ENCODE data around the gene TTC7B.

Gene TTC7B

DNA sequence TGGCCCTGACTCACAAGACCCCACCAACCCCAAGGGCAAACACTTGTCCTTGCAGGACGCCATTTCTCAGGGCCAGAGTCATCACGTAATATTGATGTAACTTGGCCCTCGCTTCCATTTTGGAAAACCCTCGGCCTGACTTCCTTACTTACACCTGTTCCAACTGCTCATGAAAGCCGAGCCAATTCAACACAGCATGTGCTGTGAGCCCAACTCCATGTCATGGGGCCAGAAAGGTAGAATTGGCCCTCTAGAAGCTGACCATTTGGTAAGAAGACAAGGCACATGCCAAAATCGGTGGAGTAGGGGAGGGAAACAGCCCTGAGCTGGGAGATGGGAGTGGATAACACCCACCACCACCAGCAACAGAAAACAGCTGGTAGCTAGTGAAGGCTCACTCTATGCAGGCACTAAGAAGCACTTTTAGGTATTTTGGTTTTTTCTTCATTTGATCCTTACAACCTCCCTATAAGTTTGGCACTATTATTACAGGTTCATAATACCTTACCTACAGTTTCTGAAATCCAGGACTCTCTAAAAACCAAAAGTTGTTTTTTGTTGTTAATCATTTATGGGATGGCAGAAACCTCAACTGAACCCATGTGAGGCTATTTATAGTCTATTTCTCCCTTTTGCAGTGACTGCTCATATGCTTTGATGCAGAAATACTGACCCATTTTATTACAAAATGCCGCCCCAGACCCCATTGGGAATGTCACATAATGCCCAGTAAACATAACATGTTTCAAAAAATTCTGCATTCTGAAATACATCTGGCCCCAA, 6.5 kb downstream of the TTC7B start:
- TF ChIP-seq, protein P1, sequence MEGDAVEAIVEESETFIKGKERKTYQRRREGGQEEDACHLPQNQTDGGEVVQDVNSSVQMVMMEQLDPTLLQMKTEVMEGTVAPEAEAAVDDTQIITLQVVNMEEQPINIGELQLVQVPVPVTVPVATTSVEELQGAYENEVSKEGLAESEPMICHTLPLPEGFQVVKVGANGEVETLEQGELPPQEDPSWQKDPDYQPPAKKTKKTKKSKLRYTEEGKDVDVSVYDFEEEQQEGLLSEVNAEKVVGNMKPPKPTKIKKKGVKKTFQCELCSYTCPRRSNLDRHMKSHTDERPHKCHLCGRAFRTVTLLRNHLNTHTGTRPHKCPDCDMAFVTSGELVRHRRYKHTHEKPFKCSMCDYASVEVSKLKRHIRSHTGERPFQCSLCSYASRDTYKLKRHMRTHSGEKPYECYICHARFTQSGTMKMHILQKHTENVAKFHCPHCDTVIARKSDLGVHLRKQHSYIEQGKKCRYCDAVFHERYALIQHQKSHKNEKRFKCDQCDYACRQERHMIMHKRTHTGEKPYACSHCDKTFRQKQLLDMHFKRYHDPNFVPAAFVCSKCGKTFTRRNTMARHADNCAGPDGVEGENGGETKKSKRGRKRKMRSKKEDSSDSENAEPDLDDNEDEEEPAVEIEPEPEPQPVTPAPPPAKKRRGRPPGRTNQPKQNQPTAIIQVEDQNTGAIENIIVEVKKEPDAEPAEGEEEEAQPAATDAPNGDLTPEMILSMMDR (IDR thresholded peaks at IDR 0.05; ENCODE audit: low read depth, low read length): no peak
- H3K4me3 ChIP-seq (ENCODE audit: low read depth, low read length): no peak overlapping the region

DNA sequence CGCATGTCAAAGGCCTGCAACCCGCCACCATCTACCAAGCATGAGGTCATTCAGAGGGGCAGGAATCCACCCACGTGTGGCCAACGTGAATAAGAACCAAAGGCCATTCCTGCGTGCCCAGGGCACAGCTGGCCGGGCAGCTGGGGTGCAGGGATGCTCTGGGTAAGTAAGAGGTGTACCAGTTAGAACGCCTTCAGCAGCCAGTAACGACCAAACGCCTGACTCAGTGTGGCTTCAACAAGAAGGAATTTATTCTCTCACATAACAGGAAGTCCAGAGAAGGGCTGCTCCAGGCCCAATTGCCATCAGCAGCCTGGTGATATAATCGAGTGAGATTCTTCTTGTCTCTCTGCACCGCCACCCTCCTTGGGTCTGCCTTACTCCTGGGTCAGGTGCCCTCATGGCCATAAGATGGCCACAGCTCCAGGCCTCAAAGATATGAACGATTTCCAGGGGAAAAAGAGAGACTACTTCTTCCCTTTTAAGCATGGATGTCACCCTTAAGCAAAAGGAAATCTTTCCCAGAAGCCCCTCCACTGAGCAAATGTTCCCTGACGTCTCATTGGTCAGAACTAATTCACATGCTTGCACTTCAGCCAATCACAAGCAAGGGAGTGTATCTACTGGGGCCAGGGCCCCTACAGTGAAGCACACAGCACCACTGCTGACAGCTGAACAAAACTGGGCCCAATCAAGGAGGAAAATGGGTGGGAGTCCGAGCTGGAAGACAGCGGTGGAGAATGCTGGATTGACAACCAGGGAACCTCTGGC, 7.3 kb downstream of the TTC7B start:
- no peak overlapping the region for H3K4me3 ChIP-seq (ENCODE audit: low read depth, low read length)
- TF ChIP-seq, protein P1 (IDR thresholded peaks at IDR 0.05; ENCODE audit: low read depth, low read length): no peak

DNA sequence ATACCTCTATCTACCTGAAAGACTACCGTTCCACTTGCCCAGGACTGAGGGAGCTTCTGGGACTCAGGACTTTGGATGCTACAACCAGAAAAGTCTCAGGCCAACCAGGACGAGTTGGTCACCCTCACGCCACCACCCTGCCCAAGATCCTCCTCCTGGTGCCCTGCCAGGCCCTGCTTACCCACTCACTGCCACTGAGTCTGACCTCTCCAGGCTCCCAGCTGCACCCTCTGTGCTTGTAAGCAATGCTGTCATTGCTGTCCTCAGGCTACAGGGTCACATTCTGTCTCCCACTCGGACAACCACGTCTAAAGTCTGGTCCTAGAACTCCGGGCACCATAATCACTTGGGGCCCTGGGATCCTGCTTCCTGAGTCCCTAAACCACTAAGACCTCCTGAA, 9.2 kb downstream of the TTC7B start:
- no peak overlapping the region for H3K4me3 ChIP-seq (ENCODE audit: low read depth, low read length)
- TF ChIP-seq, protein P1 (IDR thresholded peaks at IDR 0.05; ENCODE audit: low read depth, low read length): no peak

DNA sequence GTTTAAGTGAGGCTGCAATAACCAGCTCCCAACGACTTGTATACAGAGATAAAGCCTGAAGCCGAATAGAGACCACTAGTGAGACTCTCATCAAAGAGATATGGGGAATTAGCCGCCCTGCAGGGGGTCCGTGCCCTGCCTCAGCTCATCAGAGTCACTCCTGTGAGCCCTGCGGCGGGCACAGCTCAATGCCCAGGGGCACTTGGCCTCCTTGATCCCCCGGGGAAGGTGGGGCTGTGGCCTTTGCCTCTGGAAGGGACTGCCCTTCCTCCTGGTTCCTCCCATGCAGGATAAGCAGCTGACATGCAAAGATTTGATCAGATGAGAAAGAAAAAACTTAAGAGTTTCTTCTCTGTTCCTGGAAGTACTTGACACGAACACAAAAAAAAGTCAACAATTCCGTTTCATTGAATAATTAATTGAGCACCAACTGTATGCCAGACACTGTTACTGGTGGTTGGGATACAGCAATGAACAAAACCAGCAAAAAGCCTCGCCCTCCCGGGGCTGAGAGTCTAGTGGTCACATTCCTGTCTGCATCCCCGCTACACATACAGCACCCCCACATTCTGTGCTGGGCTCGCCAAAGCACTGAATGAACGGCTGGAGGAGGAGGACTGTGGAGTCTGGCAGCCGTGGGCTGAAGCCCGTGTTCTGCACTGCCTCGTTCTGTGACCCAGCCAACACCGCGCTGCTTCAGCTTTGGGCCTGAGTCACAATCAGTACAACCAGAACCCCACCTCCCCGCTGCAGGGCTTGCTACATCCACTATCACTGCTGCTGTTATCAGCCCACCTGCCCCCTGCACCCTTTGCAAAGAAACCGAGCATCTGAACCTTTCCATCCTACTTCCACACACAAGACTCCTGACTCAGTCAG, 10.3 kb downstream of the TTC7B start:
- no peak overlapping the region for H3K4me3 ChIP-seq (ENCODE audit: low read depth, low read length)
- TF ChIP-seq, protein P1 (IDR thresholded peaks at IDR 0.05; ENCODE audit: low read depth, low read length): no peak

DNA sequence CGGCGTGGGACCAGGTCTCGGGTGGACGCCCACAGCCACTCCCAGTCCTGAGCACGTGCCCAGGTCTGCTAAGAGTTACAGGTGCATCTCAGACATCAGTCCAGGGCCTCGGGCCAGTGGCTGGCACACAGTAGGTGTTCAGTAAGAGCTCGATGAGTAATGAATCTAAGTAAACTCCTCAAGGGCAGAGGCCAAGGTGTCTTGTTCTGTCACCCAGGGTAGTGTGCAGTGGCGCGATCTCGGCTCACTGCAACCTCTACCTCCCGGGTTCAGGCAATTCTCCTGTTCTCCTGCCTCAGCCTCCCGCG, 11.2 kb downstream of the TTC7B start:
- TF ChIP-seq, protein P1 (IDR thresholded peaks at IDR 0.05; ENCODE audit: low read depth, low read length): no peak
- no peak overlapping the region for H3K4me3 ChIP-seq (ENCODE audit: low read depth, low read length)

DNA sequence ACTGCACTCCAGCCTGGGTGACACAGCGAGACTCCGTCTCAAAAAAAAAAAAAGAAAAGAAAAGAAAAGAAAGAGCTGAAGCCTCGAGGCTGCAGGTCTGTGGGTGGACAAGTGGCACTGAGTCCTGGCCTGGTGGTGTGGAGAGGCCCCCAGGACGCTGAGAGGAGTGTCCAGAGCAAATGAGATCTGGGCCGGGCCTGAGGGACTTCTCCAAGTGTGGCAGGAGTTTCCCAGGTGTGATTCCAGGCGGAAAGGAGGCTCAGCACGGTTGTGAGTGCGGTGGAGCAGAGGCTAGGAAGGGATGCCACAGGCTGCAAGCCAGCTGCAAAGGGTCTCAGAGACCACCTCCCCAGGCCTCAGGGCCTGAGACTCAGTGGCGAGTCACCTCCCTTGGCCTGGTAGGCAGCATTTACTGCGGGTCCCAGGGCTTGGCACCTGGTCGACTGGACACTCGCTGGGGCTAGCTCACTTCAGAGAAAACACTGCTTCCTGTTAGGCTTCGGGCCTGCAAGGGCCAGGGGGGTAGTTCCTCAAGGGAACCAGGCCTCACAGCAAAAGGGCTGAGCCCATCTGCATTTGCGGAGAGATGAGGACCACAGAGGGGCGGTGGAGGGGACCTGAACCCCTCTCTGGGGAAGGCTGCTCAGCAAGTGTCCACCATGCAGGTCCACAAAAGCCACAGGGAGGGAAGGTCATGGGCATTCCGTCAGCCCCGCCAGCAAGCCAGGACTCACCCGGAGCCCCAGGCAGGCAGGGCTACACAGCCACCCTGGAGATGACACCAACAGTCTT, 11.7 kb downstream of the TTC7B start:
- TF ChIP-seq, protein P1 (IDR thresholded peaks at IDR 0.05; ENCODE audit: low read depth, low read length): no peak
- no peak overlapping the region for H3K4me3 ChIP-seq (ENCODE audit: low read depth, low read length)

Measured in WI38 (cell line).